ENCODE results near the gene ZNF423.
"Not testable (repeated sequence)": the region's sequence is repeated elsewhere in the genome, so short reads cannot be mapped to it uniquely, and the experiment has no call there.

The ZNF423 gene

GRCh38 chr16:49506058-49507013 is 349.6 kb downstream of the ZNF423 start:
- DNase-seq (ENCODE audit: low read depth) = not testable (repeated sequence)

- DNase-seq (ENCODE audit: low read depth) = no peak
These were observed 350.4 kb downstream of the ZNF423 start for GRCh38 chr16:49505556-49505955.

GRCh38 chr16:49504626-49505025 is 351.3 kb downstream of the ZNF423 start:
- no peak for DNase-seq (ENCODE audit: low read depth)

- DNase-seq (ENCODE audit: low read depth) = no peak
These were observed 351.9 kb downstream of the ZNF423 start for GRCh38 chr16:49504023-49504364.

GRCh38 chr16:49503256-49504022 is 352.5 kb downstream of the ZNF423 start:
- no peak for DNase-seq (ENCODE audit: low read depth)

GRCh38 chr16:49502136-49502881 is 353.6 kb downstream of the ZNF423 start:
- DNase-seq (ENCODE audit: low read depth) = no peak

GRCh38 chr16:49499869-49500610 is 355.9 kb downstream of the ZNF423 start:
- no peak for DNase-seq (ENCODE audit: low read depth)

GRCh38 chr16:49499414-49499785 is 356.5 kb downstream of the ZNF423 start:
- no peak for DNase-seq (ENCODE audit: low read depth)

GRCh38 chr16:49498666-49499413 is 357.1 kb downstream of the ZNF423 start:
- DNase-seq (ENCODE audit: low read depth) = no peak

- no peak for DNase-seq (ENCODE audit: low read depth)
These were observed 357.6 kb downstream of the ZNF423 start for GRCh38 chr16:49498264-49498663.

- no peak for DNase-seq (ENCODE audit: low read depth)
These were observed 358.4 kb downstream of the ZNF423 start for GRCh38 chr16:49497466-49497865.

GRCh38 chr16:49496656-49497055 is 359.3 kb downstream of the ZNF423 start:
- DNase-seq (ENCODE audit: low read depth) = no peak

GRCh38 chr16:49495596-49496355 is 360.1 kb downstream of the ZNF423 start:
- no peak for DNase-seq (ENCODE audit: low read depth)

GRCh38 chr16:49494891-49495566 is 360.9 kb downstream of the ZNF423 start:
- no peak for DNase-seq (ENCODE audit: low read depth)

GRCh38 chr16:49494474-49494873 is 361.4 kb downstream of the ZNF423 start:
- DNase-seq (ENCODE audit: low read depth) = no peak

GRCh38 chr16:49493836-49494235 is 362.1 kb downstream of the ZNF423 start:
- DNase-seq (ENCODE audit: low read depth) = no peak

- no peak for DNase-seq (ENCODE audit: low read depth)
These were observed 362.9 kb downstream of the ZNF423 start for GRCh38 chr16:49492896-49493626.

GRCh38 chr16:49491771-49492761 is 363.8 kb downstream of the ZNF423 start:
- DNase-seq (ENCODE audit: low read depth) = peak; percentile 34
